Retinal pigment epithelial cell (primary cell): ENCODE results near the gene RANBP9.

Experiments
- DNase-seq: peaks from one replicate; pipeline ENCODE4 v3.0.0-alpha.2; 2010; ENCODE audit warnings: low read depth
- H3K4me3 ChIP-seq: 2 replicates; pipeline ENCODE4 v1.5.1; 2011; ENCODE audit warnings: mild to moderate bottlenecking, low read length, control low read depth, moderate library complexity
- CTCF ChIP-seq: conservative IDR thresholded peaks from 2 replicates; pipeline ENCODE4 v1.5.1; 2011; ENCODE audit warnings: low read depth, low read length, control low read depth, inconsistent platforms

Gene RANBP9

GRCh38 chr6:13615792-13616120 is 95.9 kb downstream of the RANBP9 start:
- H3K4me3 ChIP-seq: peak overlapping the region; percentile 86
- no peak for TF ChIP-seq CTCF
- peak; percentile 0 for DNase-seq

- peak; percentile 89 for TF ChIP-seq CTCF
- peak within 1 kb of the TSS; percentile 86 for H3K4me3 ChIP-seq
- DNase-seq: peak; percentile 94
Observed at GRCh38 chr6:13614926-13615791, 96.5 kb downstream of the RANBP9 start, which contains the start of gene NOL7. Gene NOL7, plus strand, starts transcription at chr6:13615335. Its CDS starts 24 bp downstream, at chr6:13615359.

- TF ChIP-seq CTCF: peak; percentile 4
- DNase-seq: peak; percentile 6
- H3K4me3 ChIP-seq: peak overlapping the region; percentile 86
Observed at GRCh38 chr6:13614126-13614925, 97.3 kb downstream of the RANBP9 start.

- no peak overlapping the region for H3K4me3 ChIP-seq
- no peak for DNase-seq
- no peak for TF ChIP-seq CTCF
Observed at GRCh38 chr6:13613029-13613594, 98.5 kb downstream of the RANBP9 start.

- no peak overlapping the region for H3K4me3 ChIP-seq
- no peak for TF ChIP-seq CTCF
- DNase-seq: no peak
Observed at GRCh38 chr6:13611715-13612114, 99.9 kb downstream of the RANBP9 start.

GRCh38 chr6:13605634-13606033 is 106.0 kb downstream of the RANBP9 start:
- H3K4me3 ChIP-seq: no peak overlapping the region
- no peak for DNase-seq
- TF ChIP-seq CTCF: no peak
